HG03432 (cell line): ENCODE results near the gene ABAT.
"Not testable (repeated sequence)": the region's sequence is repeated elsewhere in the genome, so short reads cannot be mapped to it uniquely, and the experiment has no call there.

ENCODE experiments used
- ATAC-seq: cut with Tn5 transposase; IDR thresholded peaks from one replicate; pipeline ENCODE4 v1.9.1; 2021; ENCODE audit warnings: mild to moderate bottlenecking, moderate library complexity; ENCODE audit not compliant: unreplicated experiment

The ABAT gene

GRCh38 chr16:8739151-8739550 is 64.7 kb downstream of the ABAT start:
- no peak for ATAC-seq

DNA sequence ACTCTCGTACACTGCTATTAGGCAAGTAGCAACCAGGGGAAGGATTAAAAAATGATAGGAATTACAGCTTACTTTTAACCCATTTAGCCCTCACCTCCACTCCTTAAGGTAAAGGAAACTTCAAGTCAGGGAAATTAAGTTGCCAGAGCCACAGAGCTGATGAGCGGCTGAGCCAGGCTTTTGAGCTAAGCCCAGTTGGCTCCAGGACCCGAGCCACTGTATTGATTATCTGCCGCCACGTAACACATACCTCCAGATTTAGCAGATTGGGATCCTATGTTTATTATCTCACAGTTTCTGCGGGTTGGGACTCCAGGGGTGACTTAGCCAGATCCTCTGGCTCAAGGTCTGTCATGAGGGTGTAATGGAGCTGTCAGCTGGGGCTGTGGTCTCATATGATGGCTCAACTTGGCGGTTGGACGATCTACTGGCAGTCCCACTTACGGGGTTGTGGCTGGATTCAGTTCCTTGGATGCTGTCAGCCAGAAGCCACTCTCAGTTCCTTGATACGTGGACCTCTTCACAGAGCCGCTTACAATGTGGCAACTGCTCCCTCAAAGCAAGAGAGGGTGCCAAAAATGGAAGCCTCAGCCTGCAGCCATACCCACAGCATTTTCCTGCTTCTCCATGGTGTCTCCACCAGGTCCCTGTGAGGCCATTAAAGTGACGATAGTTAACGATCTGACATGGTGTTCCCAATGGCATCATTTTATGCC is 65.7 kb downstream of the ABAT start:
- ATAC-seq, result no peak

- ATAC-seq, result no peak
Observed at GRCh38 chr16:8740775-8741355, 66.4 kb downstream of the ABAT start.

GRCh38 chr16:8741636-8742035 is 67.2 kb downstream of the ABAT start:
- no peak for ATAC-seq

DNA sequence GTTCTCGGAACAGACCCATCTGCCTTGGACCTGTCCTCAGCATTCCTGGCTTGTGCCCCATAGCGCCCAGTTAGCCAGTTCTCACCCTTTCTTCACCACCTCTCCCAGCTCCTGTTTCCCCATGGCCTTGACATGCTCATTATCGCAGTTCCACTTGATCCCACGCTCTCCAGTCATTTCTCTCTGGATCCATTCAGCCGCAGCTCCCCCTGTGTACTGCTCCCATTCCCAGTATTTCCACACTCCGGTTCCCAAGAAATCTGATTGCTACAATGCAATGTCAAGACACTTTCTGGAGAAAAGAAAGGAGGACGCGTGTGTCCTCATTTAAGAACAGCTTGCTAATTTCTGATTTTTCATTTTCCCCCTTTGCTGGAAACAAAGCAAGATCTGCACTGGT is 67.7 kb downstream of the ABAT start:
- no peak for ATAC-seq

DNA sequence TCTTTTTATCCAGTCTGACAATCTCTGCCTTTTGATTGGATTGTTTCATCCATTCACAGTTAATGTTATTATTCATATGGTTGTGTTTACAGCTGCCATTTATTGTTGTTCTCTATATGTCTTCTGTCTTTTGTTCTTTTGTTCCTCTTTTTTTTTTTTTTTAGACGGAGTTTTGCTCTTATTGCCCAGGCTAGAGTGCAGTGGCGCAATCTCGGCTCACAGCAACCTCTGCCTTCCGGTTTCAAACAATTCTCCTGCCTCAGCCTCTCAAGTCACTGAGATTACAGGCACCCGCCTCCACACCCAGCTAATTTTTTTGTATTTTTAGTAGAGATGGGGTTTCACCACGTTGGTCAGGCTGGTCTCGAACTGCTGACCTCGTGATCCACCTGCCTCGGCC is 74.5 kb downstream of the ABAT start:
- ATAC-seq, result not testable (repeated sequence)

DNA sequence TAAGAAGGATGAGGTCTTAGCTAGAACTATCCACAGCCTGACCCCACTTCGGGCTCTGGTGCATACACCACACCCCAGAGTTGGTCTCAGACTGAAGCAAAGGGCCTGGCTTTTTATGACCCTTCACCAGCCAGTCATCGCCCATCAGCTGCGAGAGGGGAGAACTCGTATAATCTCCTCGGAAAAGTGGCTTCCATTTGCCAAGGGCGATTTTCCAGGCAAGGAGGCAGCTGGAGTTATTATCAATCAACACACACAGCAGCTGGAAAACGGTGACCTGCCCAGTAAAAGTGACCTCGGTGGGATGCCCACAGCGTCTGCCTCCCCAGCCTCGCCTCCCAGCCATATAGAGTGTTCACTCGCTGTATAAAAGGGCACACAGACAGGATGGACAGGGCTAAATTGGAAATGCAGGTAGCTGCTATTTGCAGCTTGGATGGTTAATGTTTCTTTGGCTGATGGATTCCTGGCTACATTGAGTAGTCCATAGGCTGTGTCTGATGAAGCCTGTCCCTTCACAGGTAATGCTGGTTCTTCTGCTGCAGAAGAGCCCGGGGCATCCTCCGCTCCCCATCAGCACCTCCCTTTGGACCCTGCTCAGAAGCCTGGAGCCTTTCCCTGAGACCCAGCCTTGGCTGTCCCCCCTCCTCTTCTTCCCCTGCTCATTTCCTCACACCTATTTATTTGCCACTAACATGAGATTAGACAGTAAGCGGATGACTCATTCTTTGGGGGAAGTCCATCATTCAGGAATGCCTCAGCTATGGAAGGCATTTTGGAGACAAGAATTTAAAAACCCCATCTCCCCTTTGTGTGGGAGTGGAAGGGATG is 77.3 kb downstream of the ABAT start:
- no peak for ATAC-seq

DNA sequence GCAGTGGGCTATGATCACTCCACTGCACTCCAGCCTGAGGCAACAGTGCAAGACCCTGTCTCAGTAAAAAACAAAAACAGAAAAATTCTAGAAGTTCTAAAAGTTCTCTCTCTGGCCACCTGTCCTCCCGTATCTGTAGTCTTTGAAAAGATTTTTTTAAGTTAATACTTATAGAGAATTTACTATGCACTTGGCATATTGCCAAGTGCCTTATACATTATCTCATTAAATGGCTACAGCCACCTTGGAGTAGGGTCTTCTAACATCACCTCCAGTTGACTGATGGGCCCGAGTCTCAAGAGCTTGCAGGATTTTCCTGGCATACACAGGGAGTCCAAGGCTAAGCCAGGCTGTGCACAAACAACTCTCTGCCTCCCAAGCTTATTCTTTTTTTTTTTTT is 78.3 kb downstream of the ABAT start:
- no peak for ATAC-seq

DNA sequence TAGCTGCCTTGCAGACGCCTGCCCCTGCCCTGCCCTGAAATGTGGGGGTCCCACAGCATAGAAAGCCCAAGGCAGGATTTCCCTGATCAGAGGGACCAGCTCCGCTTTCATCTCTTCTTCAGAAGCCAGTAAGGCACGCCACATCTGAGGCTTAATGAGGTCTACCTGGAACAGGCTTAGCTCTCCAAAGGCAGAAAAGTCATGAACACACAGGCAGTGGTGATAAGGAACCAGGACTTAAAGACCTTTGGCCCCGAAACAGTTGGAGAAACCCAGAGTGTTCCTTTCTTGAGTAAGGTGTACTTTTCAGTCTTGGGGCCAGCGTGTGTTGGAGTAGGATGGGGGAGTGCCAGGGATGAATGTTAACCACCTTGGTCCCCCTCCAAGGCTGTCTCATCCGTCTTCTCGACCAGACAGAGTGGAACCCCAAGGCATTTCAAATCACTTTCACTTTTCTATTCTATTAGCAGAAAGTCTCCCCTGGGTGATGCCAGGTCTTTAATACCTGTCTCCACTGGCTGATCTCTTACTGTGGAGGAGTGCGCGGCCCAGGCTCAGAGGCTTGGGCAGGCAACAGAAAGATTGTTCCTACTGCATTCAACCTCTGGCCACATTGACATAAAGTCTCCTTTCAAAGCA is 79.1 kb downstream of the ABAT start:
- no peak for ATAC-seq

GRCh38 chr16:8756755-8757154 is 82.3 kb downstream of the ABAT start:
- no peak for ATAC-seq

DNA sequence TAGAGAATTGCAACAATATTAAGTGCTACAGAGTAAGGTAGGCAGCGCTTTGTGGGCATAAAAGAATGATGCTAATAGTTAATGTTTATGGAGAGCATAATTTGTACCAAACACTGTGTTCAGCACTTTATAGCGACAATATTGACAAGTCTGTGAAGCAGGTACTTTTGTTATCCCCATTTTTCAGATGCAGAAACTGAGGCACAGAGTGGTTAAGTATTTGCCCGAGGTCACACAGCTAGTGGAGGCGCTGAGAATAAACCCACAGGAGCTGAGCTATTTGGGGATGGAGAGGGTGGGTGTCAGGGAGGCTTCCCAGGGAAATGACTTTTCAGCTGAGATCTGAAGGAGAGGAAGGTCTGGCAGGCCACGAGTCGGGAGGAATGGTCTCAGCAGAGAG is 83.6 kb downstream of the ABAT start:
- no peak for ATAC-seq

GRCh38 chr16:8760021-8760420 is 85.6 kb downstream of the ABAT start:
- no peak for ATAC-seq

DNA sequence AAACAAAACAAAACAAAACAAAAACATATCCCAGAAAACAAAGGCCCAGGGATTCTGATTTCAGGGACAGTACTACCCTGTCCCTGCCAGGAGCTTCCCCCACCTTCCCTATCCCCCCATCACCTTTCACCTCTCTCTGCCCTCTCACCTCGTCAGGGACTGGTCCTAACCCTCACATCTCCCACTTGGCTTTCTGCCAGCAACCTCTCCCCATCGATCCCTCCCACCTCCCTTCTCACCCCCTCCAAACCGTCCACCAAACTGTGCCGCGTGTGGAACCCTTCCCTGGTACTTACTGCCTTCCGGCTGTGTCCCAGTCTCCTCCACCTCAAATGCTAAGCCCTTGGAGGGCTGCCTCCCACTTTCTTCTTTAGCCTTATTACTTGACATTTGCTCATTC is 86.7 kb downstream of the ABAT start:
- no peak for ATAC-seq

- ATAC-seq, result no peak
Observed at GRCh38 chr16:8762254-8762653, 87.8 kb downstream of the ABAT start.

DNA sequence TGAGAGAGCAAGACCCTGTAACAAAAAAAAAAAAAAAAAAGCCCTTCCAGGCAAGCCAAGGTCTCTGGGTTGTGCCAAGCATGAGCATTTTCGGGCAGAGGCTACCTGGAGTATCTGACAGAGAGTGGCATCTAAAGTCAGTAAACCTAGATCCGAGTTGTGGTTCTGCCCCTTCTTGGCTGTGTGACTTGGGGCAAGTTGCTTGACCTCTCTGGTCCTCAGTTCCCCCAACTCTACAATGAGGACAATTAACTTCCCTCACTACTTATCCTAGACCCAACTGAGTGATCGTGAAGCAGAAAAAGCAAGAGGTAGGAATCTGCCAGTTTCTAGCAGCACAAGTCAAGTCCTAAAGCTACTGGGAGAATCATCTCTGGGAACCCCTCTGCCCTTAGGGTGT is 88.7 kb downstream of the ABAT start:
- ATAC-seq, result no peak

DNA sequence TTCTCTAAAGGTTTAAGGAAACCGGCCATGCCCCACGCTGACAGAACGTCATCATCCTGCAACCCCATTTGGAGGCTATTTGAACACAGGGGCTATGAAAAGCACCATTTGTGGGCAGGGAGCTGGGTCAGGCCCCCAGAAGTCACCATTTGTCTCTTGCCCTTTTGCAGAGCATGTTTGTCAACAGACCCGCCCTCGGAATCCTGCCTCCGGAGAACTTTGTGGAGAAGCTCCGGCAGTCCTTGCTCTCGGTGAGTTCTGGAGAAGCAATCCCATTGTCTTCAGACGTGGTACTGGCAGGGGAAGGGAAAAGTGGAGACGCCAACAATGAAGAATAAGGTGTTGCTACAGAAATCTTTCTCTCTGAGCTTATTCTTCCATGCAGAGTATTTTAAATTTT is 89.5 kb downstream of the ABAT start:
- ATAC-seq, result no peak

DNA sequence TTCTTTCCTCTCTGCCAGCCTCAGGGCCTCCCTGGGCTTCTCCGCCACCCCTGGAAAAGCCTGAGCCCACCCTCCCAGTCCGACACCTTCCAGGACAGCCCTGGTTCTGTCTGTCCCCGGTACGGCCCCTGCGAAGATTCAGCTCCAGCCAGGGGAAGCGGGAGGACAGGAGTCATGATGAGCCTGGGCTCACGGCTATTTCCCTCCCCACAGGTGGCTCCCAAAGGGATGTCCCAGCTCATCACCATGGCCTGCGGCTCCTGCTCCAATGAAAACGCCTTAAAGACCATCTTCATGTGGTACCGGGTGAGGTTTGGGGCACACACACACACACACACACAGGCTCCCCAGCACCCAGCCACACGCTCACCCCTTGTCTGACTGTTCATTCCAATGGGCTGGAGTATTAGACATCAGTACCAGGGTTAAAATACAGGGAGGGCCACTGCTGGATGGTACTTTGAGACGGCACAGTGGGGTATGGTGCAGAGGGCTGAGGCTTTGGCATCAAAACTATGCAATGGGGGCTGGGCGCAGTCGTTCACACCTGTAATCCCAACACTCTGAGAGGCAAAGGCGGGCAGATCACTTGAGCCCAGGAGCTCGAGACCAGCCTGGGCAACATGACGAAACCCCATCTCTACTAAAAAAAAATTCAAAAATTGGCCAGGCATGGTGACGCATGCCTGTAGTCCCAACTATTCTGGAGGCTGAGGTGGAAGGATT is 90.3 kb downstream of the ABAT start:
- no peak for ATAC-seq

DNA sequence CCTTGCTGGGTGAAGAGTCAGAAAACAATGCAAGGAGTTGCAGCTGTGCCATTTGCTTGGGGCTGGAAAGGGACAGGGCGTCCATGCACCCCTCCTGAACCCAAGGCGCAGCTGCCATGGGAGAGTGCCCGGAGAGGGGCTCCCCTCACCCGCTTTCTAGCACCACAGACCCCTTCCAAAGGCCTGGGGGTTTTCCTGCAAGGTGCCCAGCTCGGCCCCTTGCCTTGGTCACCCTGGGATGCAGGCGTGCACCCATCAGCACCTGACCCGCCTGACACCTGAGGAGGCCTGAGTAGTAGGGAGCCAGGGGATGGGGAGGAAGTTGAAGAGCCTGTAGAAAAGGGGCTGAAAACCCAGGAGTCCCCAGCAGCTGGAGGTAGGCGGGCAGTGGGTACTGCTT is 92.8 kb downstream of the ABAT start:
- ATAC-seq, result no peak

DNA sequence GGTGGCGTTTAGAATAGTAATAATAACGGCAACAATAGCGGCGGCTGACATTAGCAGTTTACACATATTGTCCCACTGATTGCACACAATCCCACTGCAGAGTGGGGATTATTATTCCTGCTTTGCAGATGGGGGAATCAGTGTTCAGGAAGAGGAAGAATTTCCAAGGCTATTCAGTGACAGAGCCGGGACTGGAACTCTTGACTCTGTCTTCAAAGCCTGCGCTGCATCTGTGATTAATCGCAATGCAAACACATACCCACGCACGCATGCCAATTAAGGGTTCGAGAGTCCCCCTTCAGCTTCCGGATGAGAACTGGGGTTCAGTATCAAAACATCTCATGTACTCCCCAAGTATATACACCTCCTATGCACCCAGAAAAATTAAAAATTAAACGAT is 93.9 kb downstream of the ABAT start:
- ATAC-seq, result no peak

DNA sequence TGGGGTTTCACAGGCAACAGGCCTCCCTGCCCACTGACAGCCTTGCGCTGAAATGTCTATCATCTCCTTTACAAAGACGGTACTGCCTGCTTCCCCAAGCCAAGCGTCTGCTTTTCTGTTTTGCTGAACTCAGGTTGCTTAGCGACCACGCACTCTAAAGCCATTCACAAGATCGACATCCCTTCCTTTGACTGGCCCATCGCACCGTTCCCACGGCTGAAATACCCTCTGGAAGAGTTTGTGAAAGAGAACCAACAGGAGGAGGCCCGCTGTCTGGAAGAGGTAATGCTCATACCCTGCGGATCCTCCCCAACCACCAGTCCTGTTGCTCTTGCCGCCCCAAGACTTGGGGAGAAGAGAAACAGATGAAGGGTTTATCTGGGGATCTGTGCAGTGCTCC is 94.3 kb downstream of the ABAT start:
- no peak for ATAC-seq

DNA sequence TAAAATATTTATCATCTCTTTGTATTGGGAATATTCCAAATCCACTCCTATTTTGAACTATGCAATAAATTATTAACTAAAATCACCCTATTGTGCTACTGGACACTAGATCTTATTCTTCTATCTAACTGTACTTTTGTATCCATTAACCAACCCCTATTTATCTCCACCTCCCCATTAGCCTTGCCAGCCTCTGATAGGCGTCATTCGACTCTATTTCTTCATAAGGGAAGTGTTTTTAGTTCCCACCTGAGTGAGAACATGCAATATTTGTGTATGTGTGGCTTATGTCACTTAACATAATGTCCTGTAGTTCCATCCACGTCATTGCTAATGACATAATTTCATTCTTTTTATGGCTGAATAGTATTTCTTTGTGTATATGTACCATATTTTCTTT is 99.1 kb downstream of the ABAT start:
- no peak for ATAC-seq
